Measurements from ENCODE around the gene ADAM30.
A peak's percentile ranks its signal among the peaks of the same experiment; 100 is the strongest.
"Not testable (repeated sequence)": the region's sequence is repeated elsewhere in the genome, so short reads cannot be mapped to it uniquely, and the experiment has no call there.

Gene ADAM30

GRCh38 chr1:119869995-119870394 lies 26.3 kb downstream of the ADAM30 start:
- DNase-seq (ENCODE audit: low read depth, low spot score) = no peak
- in situ Hi-C loops (cut with HindIII; ENCODE audit: low sequenced_read_pairs) = no loop called here
- TF ChIP-seq, protein P1, sequence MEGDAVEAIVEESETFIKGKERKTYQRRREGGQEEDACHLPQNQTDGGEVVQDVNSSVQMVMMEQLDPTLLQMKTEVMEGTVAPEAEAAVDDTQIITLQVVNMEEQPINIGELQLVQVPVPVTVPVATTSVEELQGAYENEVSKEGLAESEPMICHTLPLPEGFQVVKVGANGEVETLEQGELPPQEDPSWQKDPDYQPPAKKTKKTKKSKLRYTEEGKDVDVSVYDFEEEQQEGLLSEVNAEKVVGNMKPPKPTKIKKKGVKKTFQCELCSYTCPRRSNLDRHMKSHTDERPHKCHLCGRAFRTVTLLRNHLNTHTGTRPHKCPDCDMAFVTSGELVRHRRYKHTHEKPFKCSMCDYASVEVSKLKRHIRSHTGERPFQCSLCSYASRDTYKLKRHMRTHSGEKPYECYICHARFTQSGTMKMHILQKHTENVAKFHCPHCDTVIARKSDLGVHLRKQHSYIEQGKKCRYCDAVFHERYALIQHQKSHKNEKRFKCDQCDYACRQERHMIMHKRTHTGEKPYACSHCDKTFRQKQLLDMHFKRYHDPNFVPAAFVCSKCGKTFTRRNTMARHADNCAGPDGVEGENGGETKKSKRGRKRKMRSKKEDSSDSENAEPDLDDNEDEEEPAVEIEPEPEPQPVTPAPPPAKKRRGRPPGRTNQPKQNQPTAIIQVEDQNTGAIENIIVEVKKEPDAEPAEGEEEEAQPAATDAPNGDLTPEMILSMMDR (IDR thresholded peaks at IDR 0.05; ENCODE audit: low read depth, low read length) = no peak

GRCh38 chr1:119868176-119868575 lies 28.1 kb downstream of the ADAM30 start:
- no peak for DNase-seq (ENCODE audit: low read depth, low spot score)
- TF ChIP-seq, protein P1 (IDR thresholded peaks at IDR 0.05; ENCODE audit: low read depth, low read length) = no peak
- H3K4me3 ChIP-seq (ENCODE audit: low read depth, low read length) = no peak overlapping the region
- in situ Hi-C loops (cut with HindIII; ENCODE audit: low sequenced_read_pairs) = no loop called here

More at GRCh38 chr1:119869995-119870394, 26.3 kb downstream of the ADAM30 start:
- H3K4me3 ChIP-seq (ENCODE audit: low read depth, low read length) = no peak overlapping the region

GRCh38 chr1:119866451-119866850 lies 29.9 kb downstream of the ADAM30 start:
- no peak for DNase-seq (ENCODE audit: low read depth, low spot score)
- in situ Hi-C loops (cut with HindIII; ENCODE audit: low sequenced_read_pairs) = no loop called here
- H3K4me3 ChIP-seq (ENCODE audit: low read depth, low read length) = no peak overlapping the region
- TF ChIP-seq, protein P1 (IDR thresholded peaks at IDR 0.05; ENCODE audit: low read depth, low read length) = no peak

- TF ChIP-seq, protein P1 (IDR thresholded peaks at IDR 0.05; ENCODE audit: low read depth, low read length) = no peak
- no peak for DNase-seq (ENCODE audit: low read depth, low spot score)
- in situ Hi-C loops (cut with HindIII; ENCODE audit: low sequenced_read_pairs) = no loop called here
- no peak overlapping the region for H3K4me3 ChIP-seq (ENCODE audit: low read depth, low read length)
Observed at GRCh38 chr1:119865627-119866026, 30.7 kb downstream of the ADAM30 start.

DNA sequence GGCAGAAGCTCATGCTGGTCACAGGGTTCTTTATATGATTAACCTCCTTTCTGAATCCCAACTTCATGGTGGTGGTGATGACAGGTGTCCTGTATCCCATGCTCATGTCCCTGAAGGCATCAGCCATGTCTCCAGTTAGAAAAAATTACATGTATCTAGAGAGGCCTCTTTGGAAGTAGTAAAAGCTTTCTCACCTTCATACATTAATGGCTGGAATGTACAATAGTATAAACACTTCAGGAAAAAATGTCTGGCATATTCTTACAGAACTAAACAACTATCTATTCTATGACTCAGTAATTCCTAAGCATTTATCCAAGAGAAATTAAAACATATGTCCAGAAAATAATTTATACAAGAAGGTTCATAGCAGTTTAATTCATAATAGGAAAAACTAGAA lies 34.0 kb downstream of the ADAM30 start:
- no peak overlapping the region for H3K4me3 ChIP-seq (ENCODE audit: low read depth, low read length)
- in situ Hi-C loops (cut with HindIII; ENCODE audit: low sequenced_read_pairs) = no loop called here
- no peak for DNase-seq (ENCODE audit: low read depth, low spot score)
- TF ChIP-seq, protein P1 (IDR thresholded peaks at IDR 0.05; ENCODE audit: low read depth, low read length) = no peak

DNA sequence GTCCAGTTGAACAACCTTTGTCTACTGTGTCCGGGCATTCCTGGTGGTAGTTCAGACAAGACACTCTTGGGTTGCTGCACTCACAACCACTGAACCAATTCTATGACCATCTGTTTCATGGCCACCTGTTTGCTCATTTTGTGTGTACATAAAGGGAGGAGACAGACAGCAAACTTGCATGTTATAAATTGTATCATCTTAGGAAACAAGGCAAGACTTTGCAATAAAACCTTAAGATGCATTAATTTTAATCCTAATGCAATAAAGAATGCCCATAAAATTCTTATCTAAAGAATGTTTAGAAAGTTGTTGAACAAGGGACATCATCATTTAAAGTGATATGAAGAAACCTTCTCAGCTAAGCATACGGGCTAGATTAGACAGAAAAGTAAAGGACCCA lies 34.8 kb downstream of the ADAM30 start:
- H3K4me3 ChIP-seq (ENCODE audit: low read depth, low read length) = no peak overlapping the region
- TF ChIP-seq, protein P1 (IDR thresholded peaks at IDR 0.05; ENCODE audit: low read depth, low read length) = no peak
- DNase-seq (ENCODE audit: low read depth, low spot score) = no peak
- in situ Hi-C loops (cut with HindIII; ENCODE audit: low sequenced_read_pairs) = no loop called here

- peak; percentile 75 for DNase-seq (ENCODE audit: low read depth, low spot score)
- no peak overlapping the region for H3K4me3 ChIP-seq (ENCODE audit: low read depth, low read length)
- in situ Hi-C loops (cut with HindIII; ENCODE audit: low sequenced_read_pairs) = no loop called here
- TF ChIP-seq, protein P1 (IDR thresholded peaks at IDR 0.05; ENCODE audit: low read depth, low read length) = no peak
Observed at GRCh38 chr1:119859647-119860046, 36.7 kb downstream of the ADAM30 start.

DNA sequence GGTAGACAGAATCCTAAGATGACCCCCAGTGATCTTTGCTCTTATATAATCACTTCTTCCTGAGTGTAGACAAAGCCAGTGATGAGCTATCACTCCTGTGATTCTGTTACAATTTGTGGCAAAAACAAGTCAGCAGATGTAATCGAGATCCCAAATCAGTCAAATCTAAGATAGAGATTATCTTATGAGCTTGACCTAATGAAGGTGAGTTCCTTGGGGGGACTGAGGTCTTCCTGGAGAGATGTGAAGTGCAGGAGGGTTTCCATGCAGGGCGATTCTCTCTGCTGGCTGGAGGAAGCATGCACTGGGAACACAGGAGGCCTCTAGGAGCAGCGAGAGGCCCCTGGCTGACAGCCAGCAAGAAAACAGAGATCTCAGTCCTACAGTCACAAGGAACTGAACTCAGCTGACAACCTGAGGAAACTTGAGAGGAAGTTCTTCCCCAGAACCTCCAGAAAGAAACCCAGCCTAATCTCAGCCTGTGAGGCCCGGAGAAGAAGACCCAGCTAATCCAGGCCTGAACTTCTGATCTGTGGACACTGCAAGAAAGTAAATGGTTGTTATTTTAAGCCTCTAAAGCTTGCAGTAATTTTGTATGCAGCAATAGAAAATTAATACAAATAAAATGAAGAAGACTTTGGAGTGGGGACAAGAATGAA lies 37.6 kb downstream of the ADAM30 start:
- in situ Hi-C loops (cut with HindIII; ENCODE audit: low sequenced_read_pairs); H3K4me3 ChIP-seq (ENCODE audit: low read depth, low read length); DNase-seq (ENCODE audit: low read depth, low spot score): not testable (repeated sequence)
